ENCODE data around the gene NDUFA11.
"Not testable (repeated sequence)": the region's sequence is repeated elsewhere in the genome, so short reads cannot be mapped to it uniquely, and the experiment has no call there.

Gene NDUFA11

DNA sequence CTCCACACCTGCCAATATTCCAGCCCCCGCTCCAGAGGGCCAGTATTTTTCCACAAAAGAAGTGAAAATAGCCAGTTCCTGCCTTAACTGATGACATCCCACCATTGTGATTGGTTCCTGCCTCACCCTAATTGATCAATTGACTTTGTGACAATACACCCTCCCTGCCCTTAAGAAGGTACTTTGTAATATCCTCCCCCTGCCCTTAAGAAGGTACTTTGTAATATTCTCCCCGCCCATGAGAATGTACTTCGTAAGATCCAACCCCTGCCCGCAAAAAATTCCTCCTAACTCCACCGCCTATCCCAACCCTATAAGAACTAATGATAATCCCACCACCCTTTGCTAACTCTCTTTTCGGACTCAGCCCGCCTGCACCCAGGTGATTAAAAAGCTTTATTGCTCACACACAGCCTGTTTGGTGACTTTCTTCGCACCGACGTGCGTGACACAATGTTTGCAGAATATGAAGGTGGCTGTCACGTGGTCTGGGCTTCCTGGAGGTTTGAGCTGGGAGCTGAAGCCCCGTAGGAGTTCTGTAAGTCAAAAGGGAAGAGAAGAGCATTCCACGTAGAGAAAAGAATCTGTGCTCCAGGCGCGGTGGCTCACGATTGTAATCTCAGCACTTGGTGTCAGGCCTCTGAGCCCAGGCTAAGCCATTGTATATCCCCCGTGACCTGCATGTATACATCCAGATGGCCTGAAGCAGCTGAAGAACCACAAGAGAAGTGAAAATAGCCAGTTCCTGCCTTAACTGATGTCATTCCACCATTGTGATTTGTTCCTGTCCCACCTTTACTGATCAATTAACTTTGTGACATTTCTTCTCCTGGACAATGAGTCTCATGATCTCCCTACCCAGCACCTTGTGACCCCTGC, 46.1 kb downstream of the NDUFA11 start:
- no peak for DNase-seq (ENCODE audit: low spot score)

DNA sequence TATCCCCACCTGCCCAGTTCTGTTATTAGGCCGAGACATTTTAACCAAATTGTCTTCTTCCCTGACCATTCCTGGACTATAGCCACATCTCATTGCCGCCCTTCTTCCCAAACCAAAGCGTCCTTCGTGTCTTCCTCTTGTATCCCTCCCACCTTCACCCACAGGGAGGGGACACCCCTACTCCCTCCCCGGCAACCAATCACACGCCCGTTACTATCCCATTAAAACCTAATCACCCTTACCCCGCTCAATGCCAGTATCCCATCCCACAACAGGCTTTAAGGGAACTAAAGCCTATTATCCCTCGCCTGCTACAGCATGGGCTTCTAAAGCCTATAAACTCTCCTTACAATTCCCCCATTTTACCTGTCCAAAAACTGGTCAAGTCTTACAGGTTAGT, 48.4 kb downstream of the NDUFA11 start:
- not testable (repeated sequence) for DNase-seq (ENCODE audit: low spot score)

DNA sequence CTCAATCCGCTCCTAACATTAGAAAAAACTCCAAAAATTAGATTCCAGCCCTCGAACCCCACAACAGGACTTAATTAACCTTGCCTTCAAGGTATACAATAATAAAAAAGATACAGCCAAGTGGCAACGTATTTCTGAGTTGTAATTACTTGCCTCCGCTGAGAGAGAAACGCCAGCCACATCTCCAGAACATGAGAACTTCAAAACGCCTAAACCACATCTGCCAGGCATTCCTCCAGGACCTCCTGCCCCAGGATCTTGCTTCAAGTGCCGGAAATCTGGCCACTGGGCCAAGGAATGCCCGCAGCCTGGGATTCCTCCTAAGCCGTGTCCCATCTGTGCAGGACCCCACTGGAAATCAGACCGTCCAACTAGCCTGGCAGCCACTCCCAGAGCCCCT, 49.5 kb downstream of the NDUFA11 start:
- DNase-seq (ENCODE audit: low spot score) = not testable (repeated sequence)

GRCh38 chr19:5851302-5851701, 52.3 kb downstream of the NDUFA11 start, which contains the start of gene FUT3:
TSS of gene FUT3 (minus strand) at chr19:5851449.
- DNase-seq (ENCODE audit: low spot score) = no peak

GRCh38 chr19:5850743-5851293, 52.8 kb downstream of the NDUFA11 start:
- DNase-seq (ENCODE audit: low spot score) = no peak

DNA sequence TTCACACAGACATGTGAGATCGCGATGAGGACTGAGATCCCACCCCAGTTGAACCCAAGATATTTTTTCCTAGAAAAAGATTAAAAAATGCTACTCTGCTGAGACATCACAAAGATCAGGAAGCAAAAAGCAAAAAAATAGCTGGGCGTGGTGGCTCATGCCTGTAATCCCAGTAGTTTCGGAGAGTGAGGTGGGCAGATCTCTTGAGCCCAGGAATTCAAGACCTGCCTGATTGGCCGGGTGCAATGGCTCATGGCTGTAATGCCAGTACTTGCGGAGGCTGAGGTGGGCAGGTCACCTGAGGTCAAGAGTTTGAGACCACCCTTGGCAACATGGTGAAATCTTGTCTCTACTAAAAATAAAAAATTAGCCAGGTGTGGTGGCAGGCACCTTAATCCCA, 53.4 kb downstream of the NDUFA11 start:
- no peak for DNase-seq (ENCODE audit: low spot score)

- DNase-seq (ENCODE audit: low spot score) = not testable (repeated sequence)
Measured at GRCh38 chr19:5848621-5849020, 55.0 kb downstream of the NDUFA11 start.

DNA sequence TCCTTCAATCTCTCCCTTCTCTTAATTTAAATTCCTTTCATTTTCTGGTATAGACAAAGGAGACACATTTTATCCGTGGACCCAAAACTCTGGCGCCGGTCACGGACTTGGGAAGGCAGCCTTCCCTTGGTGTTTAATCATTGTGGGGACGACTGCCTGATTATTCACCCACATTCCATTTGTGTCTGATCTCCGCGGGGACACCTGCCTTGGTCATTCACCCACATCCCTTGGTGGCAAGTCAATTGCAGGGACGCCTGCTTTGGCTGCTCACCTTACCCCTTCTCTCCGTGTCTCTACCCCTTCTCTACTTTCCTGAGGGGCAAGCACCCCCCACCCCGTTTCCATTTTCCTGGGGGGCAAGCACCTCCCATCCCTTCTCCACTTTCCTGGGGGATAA, 55.7 kb downstream of the NDUFA11 start:
- DNase-seq (ENCODE audit: low spot score) = not testable (repeated sequence)
